K562 (cell line): ENCODE results near the gene SAMD8. TPM values are rescaled to one million over a fixed set of nuclear protein-coding genes. Genes with fewer than 3 reads are reported as not detected.

Source experiments
- ASH1L ChIP-seq: fragments of 450-650 bp; IDR thresholded peaks from 2 replicates; pipeline ENCODE4 v1.6.1; 2018; ENCODE audit warnings: borderline replicate concordance, mild to moderate bottlenecking, low read depth; ENCODE audit not compliant: partially characterized antibody
- CBFB ChIP-seq: sonication (generic); formaldehyde crosslinking; IDR thresholded peaks from 2 replicates; pipeline ENCODE4 v1.4.0; 2020; ENCODE audit warnings: mild to moderate bottlenecking, missing genetic modification reagents
- EP300 ChIP-seq: IDR thresholded peaks from 2 replicates; pipeline ENCODE4 v1.6.1; 2012; ENCODE audit warnings: low read length, improper control_type of control experiment
- EP400 ChIP-seq: fragments of 450-650 bp; IDR thresholded peaks from 2 replicates; pipeline ENCODE4 v1.6.1; 2017; ENCODE audit warnings: antibody characterized with exemption, mild to moderate bottlenecking, moderate library complexity
- GTF2F1 ChIP-seq: IDR thresholded peaks from 2 replicates; pipeline ENCODE4 v1.6.1; 2011; ENCODE audit warnings: low read depth, low read length, improper control_type of control experiment
- HEY1 ChIP-seq: fragments of 250-450 bp; sonication (Bioruptor Pico); IDR thresholded peaks from 2 replicates; pipeline ENCODE4 v1.5.0; 2020; ENCODE audit warnings: mild to moderate bottlenecking, moderate library complexity, borderline replicate concordance
- IRF2 ChIP-seq: sonication (generic); formaldehyde crosslinking; IDR thresholded peaks from 2 replicates; pipeline ENCODE4 v1.8.1; 2022; ENCODE audit warnings: mild to moderate bottlenecking, missing genetic modification reagents
- KAT7 ChIP-seq: sonication (generic); formaldehyde crosslinking; IDR thresholded peaks from 2 replicates; pipeline ENCODE4 v1.8.0; 2022; ENCODE audit warnings: missing genetic modification reagents, mild to moderate bottlenecking, borderline replicate concordance
- MTA1 ChIP-seq: fragments of 450-650 bp; IDR thresholded peaks from 2 replicates; pipeline ENCODE4 v1.6.1; 2017; ENCODE audit warnings: borderline replicate concordance
- MXD1 ChIP-seq: fragments of 250-450 bp; sonication (Bioruptor Pico); IDR thresholded peaks from 2 replicates; pipeline ENCODE4 v1.8.0; 2021; ENCODE audit warnings: borderline replicate concordance, mild to moderate bottlenecking, moderate library complexity; ENCODE audit not compliant: poor library complexity, severe bottlenecking
- NCOA6 ChIP-seq: fragments of 450-650 bp; IDR thresholded peaks from 2 replicates; pipeline ENCODE4 v1.6.1; 2017; ENCODE audit warnings: mild to moderate bottlenecking
- NFE2 ChIP-seq: IDR thresholded peaks from 2 replicates; pipeline ENCODE4 v1.6.1; 2014; ENCODE audit warnings: antibody characterized with exemption, low read depth
- NFIC ChIP-seq: fragments of 450-650 bp; IDR thresholded peaks from 2 replicates; pipeline ENCODE4 v1.6.1; 2017; ENCODE audit warnings: mild to moderate bottlenecking, inconsistent platforms
- RBM39 ChIP-seq: fragments of 200-400 bp; formaldehyde crosslinking; optimal IDR thresholded peaks from 2 replicates; pipeline ENCODE3; 2018; ENCODE audit warnings: low read depth, low read length
- RFX5 ChIP-seq: IDR thresholded peaks from 2 replicates; pipeline ENCODE4 v1.6.1; 2011; ENCODE audit warnings: low read depth, mild to moderate bottlenecking, improper control_type of control experiment, low read length
- SAFB2 ChIP-seq: fragments of 200-400 bp; formaldehyde crosslinking; IDR thresholded peaks from 2 replicates; pipeline ENCODE4 v1.6.1; 2018; ENCODE audit warnings: borderline replicate concordance, low read length, low read depth, moderate library complexity; ENCODE audit not compliant: severe bottlenecking
- SAP30 ChIP-seq: fragments of 200-600 bp; sonication (generic); IDR thresholded peaks from 2 replicates; pipeline ENCODE4 v1.6.1; 2012; ENCODE audit warnings: borderline replicate concordance, low read depth, mild to moderate bottlenecking, moderate library complexity, low read length, control low read depth, inconsistent platforms; ENCODE audit not compliant: insufficient read depth, poor library complexity, severe bottlenecking
- SRSF7 ChIP-seq: fragments of 200-400 bp; formaldehyde crosslinking; optimal IDR thresholded peaks from 2 replicates; pipeline ENCODE3; 2017; ENCODE audit warnings: mild to moderate bottlenecking, low read depth, low read length
- TRIM28 ChIP-seq: fragments of 450-650 bp; IDR thresholded peaks from 2 replicates; pipeline ENCODE4 v1.6.1; 2017
- ZBTB33 ChIP-seq: sonication (generic); formaldehyde crosslinking; IDR thresholded peaks from 2 replicates; pipeline ENCODE4 v1.8.1; 2023; ENCODE audit warnings: mild to moderate bottlenecking, missing genetic modification reagents
- ZNF232 ChIP-seq: sonication (generic); formaldehyde crosslinking; IDR thresholded peaks from 2 replicates; pipeline ENCODE4 v1.8.0; 2022; ENCODE audit warnings: mild to moderate bottlenecking, missing genetic modification reagents
- ZNF41 ChIP-seq: fragments of 250-450 bp; sonication (Bioruptor Pico); conservative IDR thresholded peaks from 2 replicates; pipeline ENCODE4 v1.4.0; 2020; ENCODE audit warnings: mild to moderate bottlenecking
- ZNF766 ChIP-seq: fragments of 200-800 bp; sonication (Bioruptor generic); conservative IDR thresholded peaks from 2 replicates; pipeline ENCODE4 v1.6.1; 2016; ENCODE audit warnings: missing genetic modification characterization, missing compliant biosample characterization
- ZNF778 ChIP-seq: fragments of 450-650 bp; formaldehyde crosslinking; IDR thresholded peaks from 2 replicates; pipeline ENCODE4 v1.4.0; 2020; ENCODE audit warnings: mild to moderate bottlenecking, moderate library complexity
- ZNF780A ChIP-seq: fragments of 250-450 bp; sonication (Bioruptor Pico); IDR thresholded peaks from 2 replicates; pipeline ENCODE4 v1.5.0; 2021; ENCODE audit warnings: mild to moderate bottlenecking
- polyA plus RNA-seq, 8 experiments: library from polyadenylated mRNA; depleted of rRNA in 4 of 8; stranded (reverse) in 5 of 8; unstranded in 3 of 8; fragments of >200 nt; fragmentation: Nextera tagmentation in 2 of 8; fragmentation: Illumina TruSeq in 1 of 8; extraction: Ambion mirVana in 2 of 8; extraction: Trizol in 1 of 8; gene quantifications; 2 replicates each; pipeline versions ENCODE4 v1.2.1 to v1.2.3, GENCODE V29; 2011 to 2014; ENCODE audit warnings: inconsistent platforms in 1 of 8, missing spikeins in 1 of 8
- total RNA-seq, 7 experiments: library from RNA; depleted of rRNA in 6 of 7; stranded (reverse); fragments of >200 nt in 6 of 7; fragmentation: Illumina TruSeq in 2 of 7; extraction: Trizol in 2 of 7; gene quantifications; 2 replicates each; pipeline versions ENCODE4 v1.2.1 to v1.2.3, GENCODE V29; 2011 to 2021; ENCODE audit warnings: low replicate concordance in 1 of 7
- TF ChIP-seq, protein P1 (sequence below): fragments of 250-450 bp; sonication (Bioruptor Pico); IDR thresholded peaks from 2 replicates; pipeline ENCODE4 v1.5.0; 2022; ENCODE audit warnings: mild to moderate bottlenecking

SAMD8 gene
- total and polyA plus RNA-seq, 9 of the 15 experiments (the other 6 are each of a cell fraction or from before 2014, with no cell fraction given): 2.7 to 16.1 (median 6.2) TPM

DNA sequence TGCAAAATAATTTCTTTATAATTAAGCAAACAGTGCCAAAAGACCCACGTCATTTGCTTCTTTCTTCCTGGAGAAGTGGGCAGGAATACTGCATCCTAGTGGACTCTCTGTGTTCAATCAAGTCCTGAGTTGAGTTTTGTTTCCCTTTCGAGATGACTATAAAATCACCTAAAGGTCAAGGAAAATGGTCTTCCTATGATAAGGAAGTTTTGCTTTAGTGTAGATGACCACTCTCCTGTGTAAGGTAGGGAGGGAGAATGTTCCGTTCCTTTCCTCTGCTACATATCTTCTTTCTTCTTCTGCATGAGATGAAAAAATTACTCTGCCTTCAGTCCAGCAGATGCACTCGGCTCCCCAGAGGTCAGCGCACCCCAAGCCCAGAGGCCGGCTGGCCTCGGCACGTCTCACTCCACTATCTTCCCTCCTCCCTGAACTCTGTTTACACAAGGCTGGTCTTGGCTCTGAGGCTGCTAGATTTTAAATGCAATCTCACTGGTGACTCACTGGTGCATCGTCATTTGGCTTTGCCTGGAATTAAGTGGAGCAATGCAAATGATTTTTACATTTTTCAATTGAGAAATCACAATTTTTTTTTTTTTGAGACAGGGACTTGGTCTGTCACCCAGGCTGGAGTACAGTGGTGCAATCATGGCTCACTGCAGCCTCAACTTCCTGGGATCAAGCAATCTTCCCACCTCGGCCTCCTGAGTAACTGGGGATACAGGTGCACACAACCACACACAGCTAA is 80.5 kb downstream of the SAMD8 start (continued):
- TF ChIP-seq RFX5 (no peak), ASH1L (no peak), HEY1 (CRISPR knock-in tag) (no peak), MTA1 (peak; percentile 64; the same call in 1 of the 2 replicates), GTF2F1 (no peak), ZNF41 (CRISPR knock-in tag) (no peak), NFIC (peak; percentile 65), NCOA6 (no peak), ZNF766 (CRISPR knock-in tag) (no peak; the same call in 1 of the 2 replicates), ZNF778 (CRISPR knock-in tag) (no peak), ZNF232 (CRISPR knock-in tag) (no peak), SAP30 (no peak), NFE2 (peak; percentile 94), ZNF780A (no peak), IRF2 (no peak), EP400 (peak; percentile 47; the same call in 1 of the 2 replicates), SAFB2 (no peak), RBM39 (no peak), SRSF7 (no peak), EP300 (peak; percentile 75), MXD1 (no peak), TRIM28 (peak; percentile 48; the same call in 1 of the 2 replicates), CBFB (CRISPR knock-in tag) (no peak), ZBTB33 (no peak), KAT7 (CRISPR knock-in tag) (no peak)
- TF ChIP-seq, protein P1, sequence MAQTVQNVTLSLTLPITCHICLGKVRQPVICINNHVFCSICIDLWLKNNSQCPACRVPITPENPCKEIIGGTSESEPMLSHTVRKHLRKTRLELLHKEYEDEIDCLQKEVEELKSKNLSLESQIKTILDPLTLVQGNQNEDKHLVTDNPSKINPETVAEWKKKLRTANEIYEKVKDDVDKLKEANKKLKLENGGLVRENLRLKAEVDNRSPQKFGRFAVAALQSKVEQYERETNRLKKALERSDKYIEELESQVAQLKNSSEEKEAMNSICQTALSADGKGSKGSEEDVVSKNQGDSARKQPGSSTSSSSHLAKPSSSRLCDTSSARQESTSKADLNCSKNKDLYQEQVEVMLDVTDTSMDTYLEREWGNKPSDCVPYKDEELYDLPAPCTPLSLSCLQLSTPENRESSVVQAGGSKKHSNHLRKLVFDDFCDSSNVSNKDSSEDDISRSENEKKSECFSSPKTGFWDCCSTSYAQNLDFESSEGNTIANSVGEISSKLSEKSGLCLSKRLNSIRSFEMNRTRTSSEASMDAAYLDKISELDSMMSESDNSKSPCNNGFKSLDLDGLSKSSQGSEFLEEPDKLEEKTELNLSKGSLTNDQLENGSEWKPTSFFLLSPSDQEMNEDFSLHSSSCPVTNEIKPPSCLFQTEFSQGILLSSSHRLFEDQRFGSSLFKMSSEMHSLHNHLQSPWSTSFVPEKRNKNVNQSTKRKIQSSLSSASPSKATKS (CRISPR knock-in tag): no peak
